Brain microvascular endothelial cell (primary cell): ENCODE results near the gene MEIS3.
A peak's percentile ranks its signal among the peaks of the same experiment; 100 is the strongest.

ENCODE experiments used
- DNase-seq: peaks from one replicate; pipeline ENCODE4 v3.0.0-alpha.2; 2020
- H3K27ac ChIP-seq: fragments of 250-450 bp; sonication (Bioruptor Pico); 2 replicates; pipeline ENCODE4 v1.5.1; 2020; ENCODE audit warnings: mild to moderate bottlenecking, moderate library complexity
- H3K27me3 ChIP-seq: fragments of 250-450 bp; sonication (Bioruptor Pico); replicated peaks from 2 replicates; pipeline ENCODE4 v1.5.1; 2020; ENCODE audit warnings: mild to moderate bottlenecking
- H3K36me3 ChIP-seq: fragments of 250-450 bp; sonication (Bioruptor Pico); replicated peaks from 2 replicates; pipeline ENCODE4 v1.5.1; 2020; ENCODE audit warnings: mild to moderate bottlenecking
- H3K4me3 ChIP-seq: 2 replicates; pipeline ENCODE4 v1.5.1; 2011; ENCODE audit warnings: low read depth, mild to moderate bottlenecking, control low read depth, low read length, moderate library complexity
- in situ Hi-C: cut with HindIII; loops from 2 replicates; pipeline ENCODE4 v1.10.0; 2017; ENCODE audit warnings: low sequenced_read_pairs, low pct_ligation_motif_present
- TF ChIP-seq, protein P1 (sequence below): IDR thresholded peaks from 2 replicates; pipeline ENCODE4 v1.5.1; 2011; ENCODE audit warnings: low read depth, mild to moderate bottlenecking, moderate library complexity, low read length, control low read depth, inconsistent platforms; ENCODE audit errors: missing control alignments

The MEIS3 gene

DNA sequence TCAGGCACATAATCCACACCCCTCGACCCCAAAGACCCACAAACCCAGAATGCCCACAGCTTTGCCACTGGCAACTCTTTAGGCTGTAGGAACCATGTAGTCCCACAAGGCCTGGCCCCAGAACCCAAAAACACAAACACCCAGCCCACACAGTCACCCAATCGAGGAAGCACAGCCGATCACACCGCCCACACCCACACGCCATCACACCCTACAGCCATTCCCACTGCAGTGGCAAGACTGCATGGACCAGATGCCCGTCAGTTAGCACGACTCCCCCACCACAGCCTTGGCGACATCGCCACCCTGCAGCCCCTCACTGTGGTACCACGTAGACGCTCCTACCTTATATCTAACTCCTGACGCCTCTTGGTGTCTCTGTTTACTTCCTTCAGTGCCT is 24.0 kb upstream of the MEIS3 start:
- no peak overlapping the region for H3K27ac ChIP-seq
- peaks cover 34% of the 10 kb centered on the region for H3K27me3 ChIP-seq
- in situ Hi-C loops, result no loop called here

DNA sequence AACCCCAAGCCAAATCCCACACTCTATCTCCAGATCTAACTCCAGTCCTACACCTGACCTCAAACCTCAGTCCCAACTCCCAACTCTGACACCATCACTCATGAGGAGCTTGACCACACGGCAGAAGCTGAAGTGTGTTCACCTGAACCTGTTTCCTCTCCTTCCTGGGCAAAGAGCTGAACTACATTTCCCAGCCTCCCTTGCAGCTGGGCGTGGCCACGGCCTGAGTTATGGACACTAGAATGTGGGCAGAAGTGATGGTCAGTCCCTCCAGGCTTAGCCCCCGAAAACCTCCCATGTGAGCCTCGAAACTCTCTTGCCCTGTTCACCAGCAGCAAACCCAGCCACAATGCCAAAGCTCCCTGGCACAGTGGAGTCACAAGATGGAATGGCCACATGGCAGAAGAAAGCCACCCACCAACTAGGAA is 19.5 kb upstream of the MEIS3 start:
- H3K36me3 ChIP-seq, result no peaks in the 10 kb centered on the region
- H3K27ac ChIP-seq, result no peak overlapping the region
- DNase-seq, result no peak
- in situ Hi-C loops, result no loop called here
- no peak overlapping the region for H3K4me3 ChIP-seq
- H3K27me3 ChIP-seq, result peaks cover 6% of the 10 kb centered on the region
- TF ChIP-seq, protein P1, sequence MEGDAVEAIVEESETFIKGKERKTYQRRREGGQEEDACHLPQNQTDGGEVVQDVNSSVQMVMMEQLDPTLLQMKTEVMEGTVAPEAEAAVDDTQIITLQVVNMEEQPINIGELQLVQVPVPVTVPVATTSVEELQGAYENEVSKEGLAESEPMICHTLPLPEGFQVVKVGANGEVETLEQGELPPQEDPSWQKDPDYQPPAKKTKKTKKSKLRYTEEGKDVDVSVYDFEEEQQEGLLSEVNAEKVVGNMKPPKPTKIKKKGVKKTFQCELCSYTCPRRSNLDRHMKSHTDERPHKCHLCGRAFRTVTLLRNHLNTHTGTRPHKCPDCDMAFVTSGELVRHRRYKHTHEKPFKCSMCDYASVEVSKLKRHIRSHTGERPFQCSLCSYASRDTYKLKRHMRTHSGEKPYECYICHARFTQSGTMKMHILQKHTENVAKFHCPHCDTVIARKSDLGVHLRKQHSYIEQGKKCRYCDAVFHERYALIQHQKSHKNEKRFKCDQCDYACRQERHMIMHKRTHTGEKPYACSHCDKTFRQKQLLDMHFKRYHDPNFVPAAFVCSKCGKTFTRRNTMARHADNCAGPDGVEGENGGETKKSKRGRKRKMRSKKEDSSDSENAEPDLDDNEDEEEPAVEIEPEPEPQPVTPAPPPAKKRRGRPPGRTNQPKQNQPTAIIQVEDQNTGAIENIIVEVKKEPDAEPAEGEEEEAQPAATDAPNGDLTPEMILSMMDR, result no peak

More for the DNA sequence above, 24.0 kb upstream of the MEIS3 start:
- no peak for DNase-seq
- Histone ChIP-seq H3K36me3 (no peaks in the 10 kb centered on the region), H3K4me3 (no peak overlapping the region)
- TF ChIP-seq, protein P1, result no peak

DNA sequence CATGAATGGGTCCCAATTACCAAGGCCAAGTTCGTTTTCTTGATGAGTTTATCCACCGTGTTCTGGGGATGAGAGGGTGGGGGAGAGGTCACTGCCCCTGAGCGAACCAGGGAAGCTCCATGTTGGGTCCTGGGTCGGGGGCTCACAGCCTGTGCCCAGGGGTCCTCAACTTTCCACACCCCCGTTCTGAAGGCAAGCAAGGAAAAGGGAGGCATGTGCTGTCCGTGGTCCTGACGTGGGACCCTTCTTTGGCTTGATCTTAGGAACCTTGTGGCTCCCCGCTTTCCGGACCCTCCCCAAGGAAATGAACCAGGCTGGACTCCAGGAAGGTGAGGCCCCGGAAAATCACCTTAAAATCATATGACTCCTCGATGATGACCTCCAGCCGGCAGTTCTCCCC is 18.2 kb upstream of the MEIS3 start:
- in situ Hi-C loops, result no loop called here
- Histone ChIP-seq H3K4me3 (no peak overlapping the region), H3K36me3 (no peaks in the 10 kb centered on the region), H3K27ac (no peak overlapping the region), H3K27me3 (no peaks in the 10 kb centered on the region)
- DNase-seq, result no peak
- TF ChIP-seq, protein P1, result no peak

DNA sequence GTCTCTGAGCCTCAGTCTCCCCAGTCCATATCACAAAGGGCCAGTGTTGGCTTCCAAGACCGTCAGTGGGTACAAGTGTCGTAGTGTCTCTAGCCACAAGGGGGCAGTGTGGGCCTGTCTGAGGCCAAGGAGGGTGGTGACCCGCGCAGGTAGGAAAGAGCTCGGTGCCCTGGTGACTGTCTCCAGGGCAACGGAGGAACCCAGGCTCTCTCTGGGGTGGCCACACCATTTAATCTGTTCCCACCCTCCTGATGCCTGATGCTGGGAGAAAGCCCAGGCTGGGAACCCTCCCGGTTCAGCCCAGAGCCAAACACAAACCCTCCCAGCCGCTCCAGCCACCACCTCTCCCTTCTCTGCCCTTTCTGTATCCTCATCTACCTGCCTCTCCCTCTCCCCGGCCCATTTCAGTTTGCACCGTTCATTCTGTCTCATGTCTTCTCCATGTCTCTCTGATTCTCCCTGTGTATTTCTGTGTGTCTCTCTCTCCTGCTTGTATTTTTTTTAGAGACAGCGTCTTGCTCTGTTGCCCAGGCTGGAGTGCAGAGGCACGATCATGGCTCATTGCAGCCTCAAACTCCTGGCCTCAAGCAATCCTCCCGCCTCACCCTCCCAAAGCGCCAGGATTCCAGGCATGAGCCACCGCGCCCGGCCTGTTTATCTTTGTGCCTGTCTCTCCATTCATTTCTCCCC is 17.5 kb upstream of the MEIS3 start:
- no peak overlapping the region for H3K4me3 ChIP-seq
- in situ Hi-C loops, result no loop called here
- H3K27ac ChIP-seq, result no peak overlapping the region
- TF ChIP-seq, protein P1, result peak; percentile 89
- H3K36me3 ChIP-seq, result no peaks in the 10 kb centered on the region
- H3K27me3 ChIP-seq, result no peaks in the 10 kb centered on the region
- DNase-seq, result peak; percentile 42

DNA sequence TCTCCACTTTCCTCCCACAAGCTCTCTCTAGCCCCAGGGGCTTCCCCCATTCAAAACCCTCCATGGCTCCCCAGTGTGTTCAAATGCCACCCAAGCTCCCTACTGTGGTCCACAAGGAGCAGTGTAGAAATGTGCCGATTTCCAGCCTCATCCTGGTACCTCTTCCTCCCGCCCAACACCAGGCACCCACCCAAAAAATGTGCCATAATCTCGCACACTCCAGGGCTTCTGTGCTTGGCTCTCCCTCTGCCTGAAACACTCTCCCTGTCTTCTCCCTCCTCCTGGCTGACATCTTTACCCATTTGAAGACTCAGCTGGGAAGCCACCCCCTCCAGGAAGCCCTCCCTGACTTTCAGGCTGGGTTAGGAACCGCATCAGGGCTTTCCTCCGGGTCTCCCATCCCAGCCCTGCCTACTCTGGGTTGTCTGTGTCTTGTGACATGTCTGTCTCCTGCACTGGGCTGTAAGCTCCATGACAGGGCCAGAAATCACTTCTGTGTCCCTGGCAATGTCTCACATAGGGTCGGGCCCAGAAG is 16.6 kb upstream of the MEIS3 start:
- in situ Hi-C loops, result no loop called here

More for the DNA sequence above, 16.6 kb upstream of the MEIS3 start:
- TF ChIP-seq, protein P1, result no peak
- Histone ChIP-seq H3K27ac (no peak overlapping the region), H3K36me3 (no peaks in the 10 kb centered on the region), H3K27me3 (no peaks in the 10 kb centered on the region), H3K4me3 (no peak overlapping the region)
- no peak for DNase-seq
